MM.1S (cell line): ENCODE data around the gene IRF3.

Source experiments
- DNase-seq: peaks from one replicate; pipeline ENCODE4 v3.0.0-alpha.2; 2015
- H2AFZ ChIP-seq: fragments of 300-600 bp; sonication (generic); 2 replicates; pipeline ENCODE4 v1.6.0; 2016; ENCODE audit warnings: antibody characterized with exemption, low read length
- H3F3A ChIP-seq: fragments of 300-600 bp; sonication (generic); 2 replicates; pipeline ENCODE4 v1.6.1; 2016; ENCODE audit warnings: mild to moderate bottlenecking, antibody characterized with exemption, low read length, moderate library complexity, mixed read lengths; ENCODE audit not compliant: insufficient read depth
- H3K27ac ChIP-seq: fragments of 300-600 bp; sonication (generic); 2 replicates; pipeline ENCODE4 v1.5.1; 2016; ENCODE audit warnings: mild to moderate bottlenecking, low read length
- H3K27me3 ChIP-seq: fragments of 300-600 bp; sonication (generic); replicated peaks from 2 replicates; pipeline ENCODE4 v1.6.0; 2016; ENCODE audit warnings: low read length; ENCODE audit not compliant: insufficient read depth
- H3K36me3 ChIP-seq: fragments of 300-600 bp; sonication (generic); replicated peaks from 2 replicates; pipeline ENCODE4 v1.6.1; 2016; ENCODE audit warnings: mild to moderate bottlenecking, low read length, mixed read lengths; ENCODE audit not compliant: insufficient read depth
- H3K4me1 ChIP-seq: fragments of 300-600 bp; sonication (generic); 2 replicates; pipeline ENCODE4 v1.6.1; 2016; ENCODE audit warnings: low read length, mixed read lengths
- H3K4me2 ChIP-seq: fragments of 300-600 bp; sonication (generic); 2 replicates; pipeline ENCODE4 v1.6.0; 2016; ENCODE audit warnings: low read depth, low read length
- H3K4me3 ChIP-seq: fragments of 300-600 bp; sonication (generic); 2 replicates; pipeline ENCODE4 v1.5.1; 2016; ENCODE audit warnings: low read length, mixed read lengths
- H3K79me2 ChIP-seq: fragments of 300-600 bp; sonication (generic); 2 replicates; pipeline ENCODE4 v1.6.1; 2016; ENCODE audit warnings: mixed run types, low read length, mixed read lengths
- H3K9ac ChIP-seq: fragments of 300-600 bp; sonication (generic); 2 replicates; pipeline ENCODE4 v1.6.1; 2016; ENCODE audit warnings: low read length, mixed read lengths
- H3K9me2 ChIP-seq: fragments of 300-600 bp; sonication (generic); replicated peaks from 2 replicates; pipeline ENCODE4 v1.6.1; 2016; ENCODE audit warnings: mild to moderate bottlenecking, low read length, mixed read lengths; ENCODE audit not compliant: insufficient read depth
- H3K9me3 ChIP-seq: fragments of 300-600 bp; sonication (generic); replicated peaks from 2 replicates; pipeline ENCODE4 v1.6.1; 2016; ENCODE audit warnings: mild to moderate bottlenecking, low read length, mixed read lengths; ENCODE audit not compliant: insufficient read depth
- H4K20me1 ChIP-seq: fragments of 300-600 bp; sonication (generic); 2 replicates; pipeline ENCODE4 v1.6.1; 2016; ENCODE audit warnings: mild to moderate bottlenecking, low read length, moderate library complexity, mixed read lengths; ENCODE audit not compliant: insufficient read depth
- CTCF ChIP-seq: fragments of 300-600 bp; sonication (generic); IDR thresholded peaks from 2 replicates; pipeline ENCODE4 v1.5.1; 2016; ENCODE audit warnings: antibody characterized with exemption, low read length, mixed read lengths
- EZH2 ChIP-seq: fragments of 300-600 bp; sonication (generic); optimal IDR thresholded peaks from 2 replicates; pipeline ENCODE3; 2017; ENCODE audit warnings: low read depth, mild to moderate bottlenecking, antibody characterized with exemption, low read length, mixed read lengths
- EZH2phosphoT487 ChIP-seq: fragments of 300-600 bp; sonication (generic); IDR thresholded peaks from 2 replicates; pipeline ENCODE4 v1.6.1; 2018; ENCODE audit warnings: antibody characterized with exemption, low read length

IRF3 gene

GRCh38 chr19:49685845-49686332 lies 20.2 kb upstream of the IRF3 start:
- H3K36me3 ChIP-seq: peaks cover 6% of the 10 kb centered on the region

GRCh38 chr19:49684983-49685553 lies 19.4 kb upstream of the IRF3 start:
- H3K4me1 ChIP-seq: peaks cover 6% of the 10 kb centered on the region
- H3F3A ChIP-seq: peaks cover 16% of the 10 kb centered on the region
- no peaks in the 10 kb centered on the region for H3K9me2 ChIP-seq

More at GRCh38 chr19:49685845-49686332, 20.2 kb upstream of the IRF3 start:
- H3K9me3 ChIP-seq: no peaks in the 10 kb centered on the region
- no peak overlapping the region for H3K4me3 ChIP-seq
- H3K4me1 ChIP-seq: no peaks in the 10 kb centered on the region
- H4K20me1 ChIP-seq: peaks cover 3% of the 10 kb centered on the region; the same call in 1 of the 2 replicates
- H3K4me2 ChIP-seq: no peak overlapping the region
- no peaks in the 10 kb centered on the region for H3K9me2 ChIP-seq
- peaks cover 10% of the 10 kb centered on the region for H3F3A ChIP-seq
- no peak overlapping the region for H2AFZ ChIP-seq
- peaks cover 20% of the 10 kb centered on the region for H3K79me2 ChIP-seq
- peaks cover 5% of the 10 kb centered on the region; the same call in 1 of the 2 replicates for H3K27me3 ChIP-seq
- TF ChIP-seq CTCF: no peak
- no peak for TF ChIP-seq EZH2phosphoT487
- no peak for TF ChIP-seq EZH2
- no peak overlapping the region for H3K27ac ChIP-seq
- no peak overlapping the region for H3K9ac ChIP-seq
- DNase-seq: no peak

GRCh38 chr19:49684251-49684982 lies 18.8 kb upstream of the IRF3 start:
- Histone ChIP-seq H3K9me3 (no peaks in the 10 kb centered on the region), H3K27me3 (no peaks in the 10 kb centered on the region), H3K9ac (no peak overlapping the region), H3K4me3 (no peak overlapping the region), H3K27ac (no peak overlapping the region), H3K4me2 (no peak overlapping the region), H3K9me2 (no peaks in the 10 kb centered on the region), H4K20me1 (peaks cover 4% of the 10 kb centered on the region; the same call in 1 of the 2 replicates), H3K79me2 (peaks cover 35% of the 10 kb centered on the region), H3K4me1 (peaks cover 12% of the 10 kb centered on the region), H3F3A (peaks cover 18% of the 10 kb centered on the region), H3K36me3 (peaks cover 6% of the 10 kb centered on the region), H2AFZ (no peak overlapping the region)
- TF ChIP-seq CTCF (peak; percentile 48), EZH2 (no peak)
- no peak for DNase-seq

More at GRCh38 chr19:49684983-49685553, 19.4 kb upstream of the IRF3 start:
- H3K9me3 ChIP-seq: no peaks in the 10 kb centered on the region
- no peak overlapping the region for H3K9ac ChIP-seq
- no peaks in the 10 kb centered on the region for H3K27me3 ChIP-seq
- H3K79me2 ChIP-seq: peaks cover 28% of the 10 kb centered on the region
- H3K4me3 ChIP-seq: no peak overlapping the region
- H3K27ac ChIP-seq: no peak overlapping the region
- DNase-seq: no peak
- peaks cover 4% of the 10 kb centered on the region; the same call in 1 of the 2 replicates for H4K20me1 ChIP-seq
- H2AFZ ChIP-seq: no peak overlapping the region
- TF ChIP-seq EZH2phosphoT487 (no peak), EZH2 (no peak), CTCF (no peak)
- peaks cover 6% of the 10 kb centered on the region for H3K36me3 ChIP-seq
- no peak overlapping the region for H3K4me2 ChIP-seq
